ENCODE measurements around the gene CADPS.

Gene CADPS

DNA sequence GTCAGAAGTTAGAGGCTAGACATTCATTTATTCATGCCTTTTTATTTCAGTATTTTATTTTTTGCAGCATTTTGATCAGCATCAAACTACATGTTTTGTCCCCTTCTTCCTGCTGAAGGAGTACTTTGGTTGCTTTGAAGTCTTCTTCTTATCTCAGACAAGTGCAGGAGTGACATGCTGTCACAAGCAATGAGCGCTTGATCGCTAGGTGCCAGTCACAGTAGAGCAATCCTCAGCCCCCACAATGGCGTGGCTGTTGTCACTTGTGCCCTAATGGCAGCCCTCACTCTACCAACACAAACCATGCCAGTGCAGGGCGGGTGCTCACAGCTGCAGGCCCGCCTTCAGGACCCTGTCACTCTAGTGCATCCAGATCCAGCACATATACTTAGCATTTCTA lies 317.2 kb downstream of the CADPS start:
- no peak for DNase-seq (ENCODE audit: low spot score)

DNA sequence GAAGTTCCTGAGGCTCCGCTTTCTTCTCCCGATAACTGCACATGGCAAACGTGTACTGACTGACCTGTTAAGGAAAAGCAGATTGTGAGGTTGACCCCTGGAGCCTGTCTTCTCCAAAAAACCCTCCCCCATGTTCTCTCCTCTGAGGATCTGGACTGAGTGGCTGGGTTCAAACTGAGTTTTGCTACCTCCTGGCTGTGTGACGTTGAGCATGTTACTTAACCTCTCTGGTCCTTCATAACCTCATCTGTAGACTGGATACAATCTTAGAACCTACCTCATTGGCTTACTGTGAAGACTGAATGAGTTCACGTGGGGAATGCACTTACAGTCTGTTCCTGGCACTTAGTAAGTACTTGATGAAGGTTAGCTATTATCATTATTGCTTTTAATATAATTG lies 317.8 kb downstream of the CADPS start:
- no peak for DNase-seq (ENCODE audit: low spot score)

GRCh38 chr3:62556121-62556815 lies 318.9 kb downstream of the CADPS start:
- DNase-seq (ENCODE audit: low spot score): no peak

DNA sequence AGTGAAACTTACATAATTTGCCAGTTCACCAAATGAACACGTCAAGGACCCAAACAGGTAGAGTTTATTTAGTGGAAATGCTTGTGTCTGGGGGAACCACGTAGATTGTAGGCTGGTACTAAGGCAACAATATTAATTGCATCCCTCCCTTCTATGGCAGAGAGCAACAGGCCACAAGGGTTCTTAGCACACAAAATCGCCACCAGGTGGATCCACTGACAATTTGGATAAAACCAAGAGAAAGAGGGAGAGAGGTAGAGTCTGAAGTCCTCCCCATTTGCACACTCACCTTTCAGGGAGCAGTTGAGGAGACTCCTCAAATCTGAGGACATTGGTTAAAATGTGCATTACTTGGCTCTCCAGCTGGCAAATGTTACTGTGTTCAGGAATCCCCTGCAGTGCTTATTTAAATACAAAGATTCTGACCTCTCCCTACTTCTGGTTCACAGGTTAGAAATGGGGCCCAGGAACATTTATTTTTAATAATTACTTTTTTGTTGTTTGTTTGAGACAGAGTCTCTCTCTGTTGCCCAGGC lies 320.9 kb downstream of the CADPS start:
- DNase-seq (ENCODE audit: low spot score): peak; percentile 23

GRCh38 chr3:62553811-62554210 lies 321.4 kb downstream of the CADPS start:
- no peak for DNase-seq (ENCODE audit: low spot score)

DNA sequence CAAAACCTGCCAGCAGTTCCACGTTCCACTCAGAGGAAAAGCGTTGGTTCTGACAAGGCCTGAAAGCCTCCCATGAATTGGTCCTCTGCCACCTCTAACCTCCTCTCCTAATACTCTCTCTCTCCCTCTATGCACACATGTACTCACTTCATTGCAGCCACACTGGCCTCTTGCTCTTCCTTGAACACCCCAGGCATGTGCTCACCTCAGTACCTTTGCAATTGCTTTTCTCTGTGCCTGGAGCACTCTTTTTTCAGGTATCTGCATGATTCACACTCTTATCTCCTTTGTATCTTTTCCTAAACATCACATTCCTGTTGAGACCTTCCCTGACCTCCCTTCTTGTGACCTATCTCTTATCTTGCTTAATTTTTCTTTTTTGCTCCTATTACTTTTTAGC lies 323.7 kb downstream of the CADPS start:
- DNase-seq (ENCODE audit: low spot score): no peak

GRCh38 chr3:62550439-62550838 lies 324.8 kb downstream of the CADPS start:
- no peak for DNase-seq (ENCODE audit: low spot score)

- no peak for DNase-seq (ENCODE audit: low spot score)
Observed at GRCh38 chr3:62548528-62549205, 326.5 kb downstream of the CADPS start.

- peak; percentile 8 for DNase-seq (ENCODE audit: low spot score)
Observed at GRCh38 chr3:62546266-62546665, 328.9 kb downstream of the CADPS start.

DNA sequence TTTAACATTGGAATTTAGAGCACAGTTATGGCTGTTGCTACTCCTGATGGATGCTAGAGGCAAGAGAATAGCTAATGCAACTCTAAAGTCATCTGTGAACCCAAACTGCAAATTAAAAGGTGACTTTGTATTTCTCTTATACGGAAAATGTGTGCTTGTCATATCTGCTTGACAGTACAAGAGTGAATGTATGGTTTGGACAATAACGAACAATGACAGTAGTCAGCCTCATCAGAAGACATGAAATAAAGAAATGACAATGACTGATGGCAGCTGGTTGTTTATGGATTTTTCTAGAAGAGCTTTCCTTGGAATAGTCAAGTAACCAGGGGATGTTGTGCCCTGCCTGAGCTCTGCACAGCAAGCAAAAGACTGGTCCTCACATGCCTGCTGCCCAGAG lies 333.0 kb downstream of the CADPS start:
- no peak for DNase-seq (ENCODE audit: low spot score)

GRCh38 chr3:62539762-62540161 lies 335.5 kb downstream of the CADPS start:
- DNase-seq (ENCODE audit: low spot score): no peak

- DNase-seq (ENCODE audit: low spot score): no peak
Observed at GRCh38 chr3:62538691-62539356, 336.4 kb downstream of the CADPS start.

- DNase-seq (ENCODE audit: low spot score): no peak
Observed at GRCh38 chr3:62534326-62534725, 340.9 kb downstream of the CADPS start.

DNA sequence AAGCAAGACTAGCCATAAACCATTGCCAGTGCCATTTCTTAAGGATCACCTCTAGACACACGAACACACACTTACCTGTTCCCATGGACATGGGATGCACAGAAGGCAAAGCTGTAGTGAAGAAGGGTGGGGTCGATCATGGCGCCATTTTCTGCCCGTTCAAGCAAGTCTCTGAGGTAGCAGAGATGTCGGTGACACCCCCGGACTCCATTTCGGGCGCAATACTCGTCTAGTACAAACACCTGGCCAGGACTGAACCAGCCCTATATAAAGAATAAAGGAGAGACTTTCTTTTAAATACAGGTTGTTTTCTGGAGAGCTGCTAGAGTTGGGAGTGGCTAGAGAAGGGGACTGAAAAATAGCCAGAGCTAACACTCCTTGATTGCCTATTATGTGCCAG lies 342.4 kb downstream of the CADPS start:
- no peak for DNase-seq (ENCODE audit: low spot score)

GRCh38 chr3:62531981-62532380 lies 343.2 kb downstream of the CADPS start:
- no peak for DNase-seq (ENCODE audit: low spot score)

- no peak for DNase-seq (ENCODE audit: low spot score)
Observed at GRCh38 chr3:62531493-62531892, 343.7 kb downstream of the CADPS start.

DNA sequence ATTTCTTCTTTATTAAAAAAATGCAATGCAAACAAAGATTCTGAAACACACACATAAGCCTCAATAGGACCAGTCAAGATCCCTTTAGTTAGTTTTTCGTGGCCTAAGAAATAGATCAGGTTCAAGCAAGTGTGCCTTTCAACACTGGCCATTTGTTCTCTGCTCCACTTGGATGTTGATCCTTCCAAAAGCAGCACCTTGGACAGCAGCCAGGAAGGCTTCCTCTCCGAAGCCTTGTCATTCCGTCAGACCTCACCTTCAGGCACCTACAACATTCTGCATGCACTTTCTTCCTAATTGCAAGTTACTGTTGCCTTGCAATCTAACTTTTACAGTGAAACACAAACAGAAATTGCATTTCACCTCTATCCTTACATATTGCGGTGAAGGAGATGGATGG lies 346.0 kb downstream of the CADPS start:
- peak; percentile 22 for DNase-seq (ENCODE audit: low spot score)

- no peak for DNase-seq (ENCODE audit: low spot score)
Observed at GRCh38 chr3:62527474-62527873, 347.7 kb downstream of the CADPS start.

GRCh38 chr3:62525281-62525680 lies 349.9 kb downstream of the CADPS start:
- peak; percentile 12 for DNase-seq (ENCODE audit: low spot score)

DNA sequence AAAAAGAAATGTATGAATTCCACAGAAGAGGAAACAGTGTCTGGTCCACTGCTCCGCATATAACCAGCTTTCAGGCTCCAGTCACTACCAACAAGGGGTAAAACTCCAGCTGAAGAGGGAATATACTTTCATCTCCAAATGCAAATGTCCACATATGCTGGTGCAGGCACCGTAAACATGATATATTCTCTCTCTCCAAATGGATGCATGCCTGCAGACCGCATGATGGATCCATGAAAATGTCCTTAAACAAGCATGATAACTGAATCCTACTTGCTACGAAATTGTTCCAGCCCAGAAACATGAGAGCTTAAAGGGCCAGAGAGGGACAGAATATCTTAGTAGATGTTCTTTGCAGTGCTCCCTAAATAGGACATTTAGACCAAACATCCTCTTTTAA lies 351.5 kb downstream of the CADPS start:
- DNase-seq (ENCODE audit: low spot score): no peak

- DNase-seq (ENCODE audit: low spot score): no peak
Observed at GRCh38 chr3:62521464-62522105, 353.6 kb downstream of the CADPS start.

- no peak for DNase-seq (ENCODE audit: low spot score)
Observed at GRCh38 chr3:62503516-62503915, 371.7 kb downstream of the CADPS start.

All from RKO (cell line).